SH-SY5Y (cell line): ENCODE results near the gene CACNA1A.

ENCODE experiments used
- GATA2 ChIP-seq: IDR thresholded peaks from 2 replicates; pipeline ENCODE4 v1.6.1; 2011; ENCODE audit warnings: mild to moderate bottlenecking, low read depth, low read length
- GATA3 ChIP-seq: IDR thresholded peaks from 2 replicates; pipeline ENCODE4 v1.6.1; 2011; ENCODE audit warnings: low read depth, mild to moderate bottlenecking, low read length, moderate library complexity

Gene CACNA1A

DNA sequence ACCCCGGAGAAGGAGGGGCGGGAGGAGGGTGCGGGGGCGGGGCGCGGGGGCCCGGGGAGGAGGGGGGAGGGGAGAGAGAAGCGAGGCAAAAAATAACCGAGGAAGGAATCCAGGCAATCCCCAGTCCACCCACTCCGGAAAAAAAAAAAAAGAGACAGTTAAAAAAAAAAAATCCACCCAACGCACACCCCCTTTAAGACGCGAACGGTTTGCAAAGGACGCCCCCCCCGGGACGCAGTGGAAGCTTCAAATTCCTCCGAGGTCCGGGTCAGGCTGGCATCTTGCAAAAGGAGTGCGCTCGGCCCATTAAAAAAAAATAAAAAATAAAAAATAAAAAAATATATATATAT is at the start of gene CACNA1A:
CACNA1A (minus strand) TSS at position 9 of the 350 bp plus-strand sequence. CDS start 255 bp downstream, outside the sequence.
- no peak for TF ChIP-seq GATA2
- TF ChIP-seq GATA3, result no peak

GRCh38 chr19:13554506-13555240 is 48.4 kb upstream of the CACNA1A start:
- TF ChIP-seq GATA2 (no peak), GATA3 (no peak)

- TF ChIP-seq GATA2, result no peak
- no peak for TF ChIP-seq GATA3
Measured at GRCh38 chr19:13553880-13554400, 47.7 kb upstream of the CACNA1A start.

DNA sequence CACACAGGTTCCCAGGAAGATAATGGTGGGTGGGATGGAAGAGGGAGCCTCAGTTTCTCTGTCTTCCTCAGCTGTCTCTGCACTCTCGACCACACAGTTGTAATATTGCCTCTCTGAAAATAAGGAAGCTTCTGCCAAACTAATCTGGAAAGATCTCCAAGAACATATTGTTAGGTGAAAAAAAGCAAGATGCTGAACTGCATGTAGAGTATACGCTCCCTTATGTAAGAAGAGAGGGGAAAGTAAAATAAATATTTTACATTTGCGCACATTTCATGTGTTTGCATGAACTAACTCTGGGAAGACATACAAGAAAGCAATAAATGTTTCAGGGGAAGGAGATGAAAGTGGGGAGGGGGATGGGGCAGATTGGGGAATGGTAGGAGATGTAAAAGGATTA is 41.9 kb upstream of the CACNA1A start:
- TF ChIP-seq GATA3, result no peak

- TF ChIP-seq GATA3, result no peak
- no peak for TF ChIP-seq GATA2
Measured at GRCh38 chr19:13547102-13547501, 40.8 kb upstream of the CACNA1A start.

- TF ChIP-seq GATA2, result no peak
- no peak for TF ChIP-seq GATA3
Measured at GRCh38 chr19:13544423-13544822, 38.1 kb upstream of the CACNA1A start.

DNA sequence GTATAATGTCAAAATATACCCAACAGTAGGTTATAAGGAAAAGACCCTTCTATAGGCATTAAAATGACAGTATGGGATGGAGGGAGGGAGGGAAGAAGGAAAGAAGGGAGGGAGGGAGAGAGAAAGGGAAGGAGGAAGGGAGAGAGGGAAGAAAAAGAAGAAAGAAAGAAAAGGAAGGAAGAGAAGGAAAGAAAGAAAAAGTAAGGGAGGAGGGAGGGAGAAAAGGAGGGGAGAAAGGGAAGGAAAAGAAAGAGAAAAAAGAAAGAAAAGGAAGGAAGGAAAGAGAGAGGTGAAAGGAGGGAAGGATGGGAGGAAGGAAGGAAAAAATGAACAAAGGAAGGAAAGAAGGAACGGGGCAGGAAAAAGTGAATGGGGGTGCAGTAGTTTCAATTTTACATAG is 35.3 kb upstream of the CACNA1A start:
- no peak for TF ChIP-seq GATA2
- TF ChIP-seq GATA3, result no peak

DNA sequence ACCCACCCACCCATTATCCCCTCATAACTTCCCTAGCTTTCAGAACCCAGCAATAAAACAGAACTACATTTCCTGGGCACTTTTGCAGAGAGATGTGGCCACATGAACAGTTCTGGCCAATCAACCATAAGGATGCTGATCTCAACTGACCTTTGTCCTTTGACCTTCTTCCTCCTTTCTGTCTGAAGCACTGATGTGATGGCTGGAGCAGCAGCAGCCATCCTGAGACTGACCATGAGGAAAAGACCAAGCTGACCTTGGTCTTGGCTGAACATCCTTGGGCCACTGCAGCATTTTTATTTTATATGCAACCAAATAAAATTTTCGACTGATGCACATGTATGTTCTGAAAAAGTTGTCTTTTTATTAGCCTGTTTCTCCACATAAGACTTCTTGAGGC is 33.1 kb upstream of the CACNA1A start:
- TF ChIP-seq GATA2 (no peak), GATA3 (no peak)

DNA sequence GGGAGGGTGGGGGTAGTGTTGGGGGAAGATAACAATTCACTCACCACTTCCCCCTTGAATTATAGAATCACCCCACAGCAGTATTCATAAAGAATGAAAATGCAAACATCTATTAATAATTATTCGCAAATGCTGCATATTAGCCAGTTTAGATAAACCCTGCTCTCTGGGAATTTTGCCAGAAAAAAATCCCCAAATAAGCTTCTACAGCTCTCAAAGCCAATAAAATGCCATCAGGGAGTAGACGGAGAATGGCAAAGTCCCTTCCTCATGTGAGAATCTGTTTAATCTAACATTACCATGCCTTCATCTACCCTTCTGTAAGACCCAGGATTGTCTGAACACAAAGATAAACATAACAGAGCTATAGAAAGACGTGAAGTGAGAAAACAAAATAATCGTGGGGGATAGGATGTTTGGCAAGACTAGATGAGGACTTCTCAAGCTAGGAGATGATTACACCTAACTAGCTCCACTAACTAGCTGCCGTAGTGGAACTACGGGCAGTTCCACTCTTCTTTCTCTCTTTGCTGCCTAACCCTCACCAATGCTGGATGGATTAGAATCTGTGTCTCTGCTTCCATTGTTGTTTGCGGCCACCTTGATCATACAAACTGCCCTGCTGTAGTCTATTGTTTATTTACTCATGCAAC is 32.4 kb upstream of the CACNA1A start:
- TF ChIP-seq GATA3 (no peak), GATA2 (no peak)

DNA sequence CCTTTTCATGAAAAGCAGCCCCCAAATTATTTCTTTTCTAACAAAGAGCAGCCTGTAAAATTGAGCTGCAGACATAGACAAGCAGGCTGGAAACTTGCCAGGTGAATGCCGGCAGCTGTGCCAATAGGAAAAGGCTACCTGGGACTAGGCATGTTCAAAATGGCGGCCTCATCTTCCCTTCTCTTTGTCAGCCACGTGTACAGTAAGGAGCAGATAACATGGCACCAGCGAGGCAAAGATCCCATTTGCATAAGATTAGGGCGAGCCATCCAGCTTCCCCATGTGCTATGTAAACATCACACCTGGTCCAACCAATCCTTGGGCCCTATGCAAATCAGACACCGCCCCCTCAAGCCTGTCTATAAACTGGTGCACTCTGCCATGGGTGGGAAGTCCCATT is 31.2 kb upstream of the CACNA1A start:
- no peak for TF ChIP-seq GATA2
- TF ChIP-seq GATA3, result no peak

- TF ChIP-seq GATA3 (no peak), GATA2 (no peak)
Measured at GRCh38 chr19:13530720-13531119, 24.4 kb upstream of the CACNA1A start.

DNA sequence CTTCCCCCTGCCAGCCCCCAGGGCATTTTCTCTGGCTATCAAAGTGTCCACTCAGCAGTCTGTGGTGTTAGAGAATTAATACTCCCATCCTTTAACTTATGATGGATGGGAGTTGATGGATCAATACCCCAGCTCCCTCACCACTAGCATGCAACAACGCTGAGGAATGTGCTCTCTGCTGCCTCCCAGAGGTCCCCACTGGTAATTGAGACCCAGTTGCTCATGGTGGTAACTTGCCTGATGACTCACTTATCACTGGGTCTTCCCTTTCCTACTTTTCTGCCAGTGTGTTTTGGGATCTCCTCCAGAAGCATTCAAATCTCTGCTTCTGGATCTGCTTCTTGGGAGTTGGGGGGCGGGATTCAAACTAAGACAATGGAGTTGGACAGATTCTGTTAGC is 20.3 kb upstream of the CACNA1A start:
- TF ChIP-seq GATA2 (no peak), GATA3 (no peak)

DNA sequence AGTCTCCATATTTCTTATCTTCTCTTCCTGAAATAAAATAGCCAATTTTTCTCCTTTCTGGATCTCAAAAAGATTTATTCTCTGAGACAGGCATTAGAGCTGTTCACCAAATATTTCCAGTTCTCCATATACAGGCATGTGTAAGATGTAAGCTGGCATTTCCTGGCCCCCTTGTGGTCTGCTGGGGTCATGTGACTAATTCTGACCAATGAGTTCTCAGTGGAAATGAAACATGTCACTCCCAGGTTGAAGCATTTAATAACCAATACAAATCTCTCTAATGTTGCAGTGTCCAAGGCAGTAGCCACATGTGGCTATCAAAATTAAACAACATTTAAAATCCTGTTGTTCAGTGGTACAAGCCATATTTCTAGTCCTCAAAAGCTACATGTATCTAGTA is 14.8 kb upstream of the CACNA1A start:
- TF ChIP-seq GATA2 (no peak), GATA3 (no peak)

DNA sequence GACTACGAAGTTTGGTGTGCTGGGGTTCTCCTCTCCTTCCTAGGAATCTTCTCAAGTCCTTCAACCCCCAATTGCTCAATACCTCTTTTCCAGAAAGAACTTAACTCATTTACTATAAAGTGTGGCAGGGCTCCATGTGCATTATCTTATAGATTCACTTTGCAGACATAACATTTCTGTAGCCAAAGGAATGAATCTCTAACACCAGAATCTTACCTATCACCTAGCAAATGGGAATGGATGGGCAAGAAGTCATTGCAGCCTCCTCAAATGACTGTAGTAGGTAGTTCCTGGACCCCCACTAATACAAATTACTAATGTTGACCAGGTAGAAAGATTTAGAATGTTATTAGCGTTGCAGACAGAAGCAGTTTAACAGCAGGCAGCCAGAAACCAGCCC is 5.7 kb upstream of the CACNA1A start:
- no peak for TF ChIP-seq GATA2
- TF ChIP-seq GATA3, result no peak

- TF ChIP-seq GATA2 (no peak), GATA3 (no peak)
Measured at GRCh38 chr19:13507053-13507611, 853 bp upstream of the CACNA1A start.
